Stimulated activated CD8-positive, alpha-beta memory T cell treated with anti-CD3 and anti-CD28 coated beads, Interleukin-2, amount 100 ng/mL, for 48 hours (primary cell): ENCODE data around the gene RHBDF2.
"Not testable (repeated sequence)": the region's sequence is repeated elsewhere in the genome, so short reads cannot be mapped to it uniquely, and the experiment has no call there.

ENCODE experiments used
- DNase-seq, 2 donors: peaks; one replicate each; pipeline ENCODE4 v3.0.0-alpha.2; 2020; ENCODE audit warnings: low read depth in 2 of 2

RHBDF2 gene

GRCh38 chr17:76538281-76538931, 37.2 kb upstream of the RHBDF2 start:
- DNase-seq = no peak

- DNase-seq = no peak
These were observed 36.5 kb upstream of the RHBDF2 start, which contains the start of gene CYGB for GRCh38 chr17:76537578-76538280. CYGB (minus strand) TSS chr17:76537709; CDS start chr17:76537542, 167 bp downstream.

DNA sequence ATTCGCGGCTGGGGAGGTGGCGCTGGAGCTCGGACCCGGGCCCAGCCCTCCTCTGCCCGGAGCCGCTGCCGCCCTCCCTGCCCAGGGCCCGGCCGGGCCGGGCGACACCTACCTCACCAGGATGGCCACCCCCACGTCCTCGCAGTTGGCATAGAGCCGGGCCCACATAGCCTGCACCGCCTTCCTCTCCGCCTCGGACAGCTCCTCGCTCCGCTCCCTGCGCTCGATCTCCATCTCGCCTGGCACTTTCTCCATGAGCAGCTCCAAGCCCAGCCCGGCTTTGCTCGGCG, 36.0 kb upstream of the RHBDF2 start:
- no peak for DNase-seq

GRCh38 chr17:76536511-76537287, 35.5 kb upstream of the RHBDF2 start:
- no peak for DNase-seq

DNA sequence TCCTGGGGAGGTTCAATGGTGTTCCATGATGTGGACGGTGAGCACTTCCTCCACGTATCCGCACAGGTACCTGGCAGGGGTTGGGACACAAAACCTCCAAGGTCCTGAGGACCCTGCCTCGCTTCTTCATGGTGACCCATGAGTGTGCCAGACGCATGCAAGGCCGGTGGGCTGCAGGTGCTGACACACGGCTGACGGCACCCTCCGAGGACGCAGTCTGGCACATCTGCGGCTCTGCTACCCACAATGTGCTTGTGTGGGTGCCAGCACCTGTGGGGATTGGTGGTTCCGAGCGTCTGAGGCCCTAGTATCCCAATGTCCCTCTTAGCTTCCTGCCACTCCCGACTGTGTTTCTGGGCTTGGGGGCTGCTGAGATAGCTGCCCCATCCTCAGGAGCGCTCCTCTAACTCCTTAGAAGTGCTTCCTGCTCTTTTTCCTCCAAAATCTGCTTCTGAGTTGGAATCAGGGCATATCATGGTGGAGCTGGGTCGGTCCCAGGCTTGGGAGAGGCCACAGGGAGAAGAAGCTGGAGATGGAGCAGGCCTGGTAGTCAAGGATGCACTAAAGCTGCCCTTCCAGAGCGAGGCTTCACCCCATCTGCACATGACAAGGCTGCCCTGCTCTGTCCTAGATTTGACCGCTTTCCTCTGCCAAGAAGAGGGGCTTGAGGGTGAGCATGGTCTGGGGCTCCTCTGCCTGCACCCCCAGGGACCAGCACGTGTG, 34.7 kb upstream of the RHBDF2 start:
- DNase-seq = no peak

DNA sequence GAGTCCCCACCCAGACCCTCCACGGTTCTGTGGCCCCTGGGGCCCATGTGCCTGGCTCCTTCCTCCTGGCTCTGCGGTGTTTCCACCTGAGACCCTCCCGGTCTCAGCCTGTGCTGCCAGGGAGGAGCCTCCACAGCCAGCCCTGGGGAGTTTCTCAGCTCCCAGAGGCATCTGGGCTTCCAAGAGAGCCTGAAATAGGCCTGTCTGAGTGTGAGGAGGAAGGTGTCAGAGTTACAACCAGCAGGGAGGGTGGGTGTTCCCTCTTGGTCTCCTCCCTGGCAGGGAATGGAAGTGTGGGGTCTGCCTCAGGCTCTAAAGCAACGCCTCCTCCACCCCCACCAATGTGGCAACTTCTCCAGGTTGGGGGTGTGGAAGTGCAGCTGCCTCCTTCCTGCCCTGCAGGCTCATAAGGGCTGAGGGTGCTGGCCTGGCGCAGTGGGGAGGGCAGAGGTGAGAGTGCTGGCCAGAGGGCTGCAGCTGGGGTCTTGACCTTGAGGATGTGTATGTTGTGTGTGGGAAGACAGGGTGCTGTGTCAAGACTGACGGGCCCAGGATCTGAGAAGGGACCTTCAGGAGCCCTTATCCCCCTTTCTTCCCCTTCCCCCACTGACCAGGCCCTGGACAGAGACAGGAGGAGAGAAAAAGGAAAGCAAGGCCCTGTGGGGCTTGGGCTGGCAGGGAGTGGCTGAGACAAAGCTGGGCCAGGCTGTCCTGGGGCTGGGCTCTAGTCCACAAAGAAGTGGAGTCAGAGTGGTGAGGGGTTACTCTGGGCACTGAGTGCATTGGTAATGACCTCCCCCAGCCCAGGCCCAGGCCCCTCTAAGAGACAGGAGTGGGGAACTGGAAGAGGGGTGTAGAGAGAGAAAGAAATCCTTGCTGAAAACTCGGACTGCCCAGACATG, 33.9 kb upstream of the RHBDF2 start:
- DNase-seq = no peak

GRCh38 chr17:76533640-76534359, 32.6 kb upstream of the RHBDF2 start:
- DNase-seq = not testable (repeated sequence)

DNA sequence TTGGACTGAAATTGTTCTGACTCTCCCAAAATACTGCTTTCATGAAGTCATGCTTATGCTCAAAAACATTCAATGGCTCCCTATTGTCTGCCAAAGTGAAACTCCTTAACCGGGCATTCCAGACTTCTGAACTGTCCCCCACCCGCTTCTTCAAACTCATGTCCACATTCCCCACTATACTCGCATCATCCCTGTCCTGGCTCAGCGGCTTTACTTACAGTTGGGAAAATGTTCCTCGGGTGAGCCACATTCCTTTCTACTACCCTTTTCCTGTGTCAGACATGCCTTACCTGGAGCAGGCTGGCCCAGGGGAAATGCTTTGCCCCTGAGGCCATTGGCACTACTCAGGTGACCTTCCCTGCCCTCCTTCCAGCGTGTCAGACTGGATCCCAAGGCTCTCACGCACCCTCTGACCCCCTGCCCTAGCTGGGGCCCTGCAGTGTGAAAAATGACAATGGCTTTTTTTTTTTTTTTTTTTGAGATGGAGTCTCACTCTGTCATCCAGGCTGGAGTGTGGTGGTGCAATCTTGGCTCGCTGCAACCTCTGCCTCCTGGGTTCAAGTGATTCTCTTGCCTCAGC, 30.9 kb upstream of the RHBDF2 start:
- no peak for DNase-seq

DNA sequence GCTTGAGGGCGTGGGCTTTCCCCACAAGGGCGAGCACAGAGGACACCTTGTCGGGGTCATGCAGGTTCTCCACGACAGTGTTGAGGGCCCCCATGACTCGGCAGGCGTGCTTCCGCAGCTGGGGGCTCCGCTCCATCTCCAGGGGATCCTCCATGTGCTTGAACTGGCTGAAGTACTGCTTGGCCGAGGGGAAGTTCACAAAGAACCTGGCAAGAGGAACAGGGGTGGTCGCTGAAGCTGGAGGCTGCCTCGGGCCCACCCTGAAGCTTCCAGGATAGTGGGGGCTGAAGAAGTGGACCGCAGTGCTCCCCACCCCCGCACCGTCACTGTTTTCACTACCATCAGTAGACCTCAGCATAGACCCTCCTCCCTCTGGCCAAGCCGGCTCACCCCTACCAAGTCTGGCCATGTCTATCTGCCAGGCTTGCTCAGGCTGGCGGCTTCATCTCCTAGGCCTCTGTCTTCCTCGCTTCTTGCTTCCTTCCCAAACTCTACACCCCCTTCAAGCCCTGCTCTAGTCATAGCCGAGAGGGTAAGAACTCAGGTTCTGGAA, 30.3 kb upstream of the RHBDF2 start:
- DNase-seq = no peak

- DNase-seq = no peak
These were observed 29.7 kb upstream of the RHBDF2 start for GRCh38 chr17:76530811-76531485.

DNA sequence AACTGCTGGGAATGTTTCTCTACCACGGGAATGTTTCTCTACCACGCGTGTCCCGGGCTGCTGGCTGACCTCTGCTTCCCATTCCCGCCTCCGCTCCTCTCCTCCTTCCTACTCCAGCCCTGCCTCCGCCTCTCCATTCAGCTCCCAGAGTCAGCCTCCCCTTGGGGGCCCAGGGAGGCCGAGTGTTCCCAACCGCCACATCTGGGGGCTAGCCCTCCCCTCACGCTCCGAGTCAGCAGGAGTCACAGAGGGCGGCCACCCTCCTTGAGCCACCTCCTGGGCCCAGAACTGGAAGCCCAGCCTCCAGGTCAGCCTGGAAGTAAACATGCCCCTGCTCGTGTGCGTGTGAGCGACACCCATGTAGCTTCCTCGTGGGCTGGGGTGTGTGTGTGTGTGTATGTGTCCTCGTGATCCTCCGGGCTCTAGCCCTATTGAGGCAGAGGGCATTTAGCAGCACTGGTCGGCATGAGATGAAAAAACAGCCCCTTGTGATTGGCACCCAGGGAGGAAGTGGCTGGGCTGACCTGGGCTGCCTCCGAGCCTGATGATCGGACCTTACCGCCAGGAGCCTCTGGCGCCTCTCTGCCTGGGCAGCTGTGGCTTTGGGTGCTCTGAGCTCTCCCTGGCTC, 29.0 kb upstream of the RHBDF2 start:
- DNase-seq = no peak

- no peak for DNase-seq
These were observed 28.2 kb upstream of the RHBDF2 start for GRCh38 chr17:76529224-76530094.

DNA sequence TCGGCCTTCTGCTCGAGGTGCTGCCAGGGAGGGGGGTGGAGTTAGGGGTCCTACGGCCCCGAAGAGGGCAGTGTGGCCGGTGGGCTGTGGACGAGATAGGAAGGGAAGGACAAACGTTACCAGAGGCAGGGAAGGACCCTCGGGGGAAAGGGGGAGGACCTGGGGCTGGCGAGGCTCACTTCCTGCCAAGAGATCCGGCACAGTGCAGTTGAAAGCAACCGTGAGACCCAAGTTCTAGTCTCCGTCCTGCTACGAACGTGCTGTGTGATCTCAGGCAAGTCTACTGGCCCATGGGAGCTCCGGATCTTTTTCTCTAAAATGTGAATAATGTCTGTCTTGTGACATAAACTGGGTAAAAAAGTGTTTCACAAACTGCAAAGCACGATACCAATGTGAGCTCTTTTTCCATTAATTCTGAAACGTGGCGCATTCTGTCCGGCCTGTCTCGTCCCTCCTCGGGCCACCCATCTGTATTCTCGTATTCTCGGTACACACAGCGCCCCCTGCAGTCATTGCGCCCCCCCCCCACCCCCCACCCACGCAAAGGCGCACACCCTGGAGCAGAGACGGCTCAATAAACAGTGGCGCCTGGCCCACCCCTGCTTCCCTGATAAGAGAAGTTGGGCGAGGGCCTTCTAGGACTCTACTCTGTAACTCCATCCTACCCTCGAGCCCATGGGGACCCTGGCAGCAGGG, 27.5 kb upstream of the RHBDF2 start:
- no peak for DNase-seq

DNA sequence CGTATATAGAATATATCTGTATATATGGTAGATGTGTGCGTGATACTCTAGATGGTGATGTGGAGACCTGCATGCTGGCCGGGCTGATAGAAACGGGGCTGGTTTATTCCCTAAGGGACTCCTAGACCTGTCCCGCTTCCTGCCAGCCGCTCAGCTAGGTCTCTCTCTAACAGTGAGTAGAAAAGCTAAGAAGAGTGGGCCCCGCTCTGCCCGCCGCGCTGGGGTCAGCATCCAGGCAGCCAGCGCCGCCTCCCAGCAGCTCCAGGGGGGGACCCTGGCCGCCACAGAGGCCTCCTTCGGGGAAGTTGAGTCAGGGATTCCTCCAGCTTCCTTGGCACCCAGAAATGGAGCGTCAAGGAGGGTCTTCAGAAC, 26.9 kb upstream of the RHBDF2 start:
- DNase-seq = no peak

DNA sequence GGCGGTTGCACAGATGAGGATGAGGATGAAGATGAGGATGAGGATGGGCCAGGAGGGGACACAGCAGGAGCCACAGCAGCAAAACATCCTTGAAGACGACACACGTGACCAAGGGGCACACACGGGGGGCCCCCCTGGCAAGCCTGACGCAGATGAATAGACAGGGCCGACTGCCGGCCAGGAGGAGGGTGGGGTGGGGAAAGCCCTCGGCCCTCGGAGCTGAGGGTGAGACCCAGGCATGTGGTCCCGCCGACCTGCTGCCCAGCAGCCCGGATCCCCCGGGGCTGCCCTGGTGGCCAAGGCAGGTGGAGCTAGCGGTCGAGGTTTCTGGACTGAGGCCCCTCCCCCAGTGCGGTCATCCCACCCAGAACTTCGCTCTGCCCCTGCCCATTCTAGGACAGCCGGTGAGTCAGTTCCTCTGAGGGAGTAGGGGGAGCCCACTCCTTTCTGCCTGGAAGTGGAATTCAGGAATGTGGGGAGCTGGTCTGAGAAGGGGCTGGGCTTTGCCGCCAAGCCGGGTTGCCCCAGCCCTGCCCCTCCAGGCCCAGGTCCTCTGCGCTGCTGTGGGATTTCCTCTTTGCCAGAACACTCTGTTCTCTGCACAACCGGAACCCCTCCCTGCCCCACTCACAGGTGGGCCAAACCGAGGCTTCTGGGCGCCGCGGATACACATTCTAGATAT, 26.3 kb upstream of the RHBDF2 start:
- DNase-seq = no peak

- DNase-seq = not testable (repeated sequence)
These were observed 25.8 kb upstream of the RHBDF2 start for GRCh38 chr17:76527016-76527415.

- DNase-seq = not testable (repeated sequence)
These were observed 24.2 kb upstream of the RHBDF2 start for GRCh38 chr17:76525513-76525833.
